Omental fat pad (tissue), 4 donors: Measurements from ENCODE around the gene GOLGA8N. TPM values are rescaled to one million over a fixed set of nuclear protein-coding genes. Genes with fewer than 3 reads are reported as not detected.
"Not testable (repeated sequence)": the region's sequence is repeated elsewhere in the genome, so short reads cannot be mapped to it uniquely, and the experiment has no call there.

ENCODE experiments used
- ATAC-seq: fragments of 150-250 bp; one replicate; pipeline ENCODE4 v1.9.1; 2016; ENCODE audit warnings: mild to moderate bottlenecking, moderate library complexity; ENCODE audit not compliant: low FRiP score
- DNase-seq: peaks from one replicate; pipeline ENCODE4 v3.0.0-alpha.2; 2019; ENCODE audit warnings: low spot score
- CTCF ChIP-seq, 3 donors: fragments of 450-650 bp; IDR thresholded peaks; one replicate each; pipeline ENCODE4 v1.5.1; 2016 to 2017; ENCODE audit warnings: antibody characterized with exemption in 3 of 3, mild to moderate bottlenecking in 3 of 3, moderate library complexity in 2 of 3
- total RNA-seq, 4 donors: library from RNA; depleted of rRNA; stranded (reverse); fragments of >200 nt; gene quantifications; one replicate each; pipeline ENCODE4 v1.1.0, GENCODE V29; 2016

GOLGA8N gene
- total RNA-seq: 10 to 100 TPM in 2 of 4 donors, 1 to 10 TPM in 2; 5.0 to 15.0 (median 9.9) TPM

GRCh38 chr15:32593151-32593550 is at the start of gene GOLGA8N:
GOLGA8N (plus strand) TSS chr15:32593456.
- not testable (repeated sequence) for DNase-seq, ATAC-seq

GRCh38 chr15:32543456-32543855 is 49.8 kb upstream of the GOLGA8N start:
- ATAC-seq, DNase-seq: not testable (repeated sequence)

- ATAC-seq, DNase-seq: not testable (repeated sequence)
Measured at GRCh38 chr15:32545129-32545528, 48.1 kb upstream of the GOLGA8N start.

- not testable (repeated sequence) for DNase-seq, ATAC-seq
Measured at GRCh38 chr15:32554587-32554986, 38.7 kb upstream of the GOLGA8N start.

GRCh38 chr15:32562198-32562597 is 31.1 kb upstream of the GOLGA8N start:
- ATAC-seq, DNase-seq: not testable (repeated sequence)

- DNase-seq, ATAC-seq: not testable (repeated sequence)
Measured at GRCh38 chr15:32568988-32569387, 24.3 kb upstream of the GOLGA8N start.

GRCh38 chr15:32578482-32578881 is 14.8 kb upstream of the GOLGA8N start:
- not testable (repeated sequence) for ATAC-seq, DNase-seq

- ATAC-seq: not testable (repeated sequence)
Measured at GRCh38 chr15:32585844-32586243, 7.4 kb upstream of the GOLGA8N start.

GRCh38 chr15:32609518-32609917 is 16.3 kb downstream of the GOLGA8N start:
- not testable (repeated sequence) for ATAC-seq, DNase-seq

More at GRCh38 chr15:32585844-32586243, 7.4 kb upstream of the GOLGA8N start:
- not testable (repeated sequence) for DNase-seq

GRCh38 chr15:32610719-32611118 is 17.5 kb downstream of the GOLGA8N start:
- DNase-seq, ATAC-seq: not testable (repeated sequence)

GRCh38 chr15:32614712-32615050 is 21.4 kb downstream of the GOLGA8N start:
- ATAC-seq: peak; percentile 61
- DNase-seq: not testable (repeated sequence)

- DNase-seq (peak; percentile 36), ATAC-seq (peak; percentile 94)
Measured at GRCh38 chr15:32615051-32615870, 22.0 kb downstream of the GOLGA8N start, which contains the start of gene ARHGAP11A. ARHGAP11A (plus strand) TSS chr15:32615504; CDS start chr15:32616212, 708 bp downstream.

- not testable (repeated sequence) for DNase-seq, ATAC-seq
Measured at GRCh38 chr15:32615871-32616426, 22.7 kb downstream of the GOLGA8N start.

GRCh38 chr15:32636410-32636809 is 43.2 kb downstream of the GOLGA8N start:
- DNase-seq: no peak
- no peak for ATAC-seq
- no peak for TF ChIP-seq CTCF (IDR thresholded peaks at IDR 0.05)
